ENCODE results near the gene KATNA1.
"Not testable (repeated sequence)": the region's sequence is repeated elsewhere in the genome, so short reads cannot be mapped to it uniquely, and the experiment has no call there.

Gene KATNA1

DNA sequence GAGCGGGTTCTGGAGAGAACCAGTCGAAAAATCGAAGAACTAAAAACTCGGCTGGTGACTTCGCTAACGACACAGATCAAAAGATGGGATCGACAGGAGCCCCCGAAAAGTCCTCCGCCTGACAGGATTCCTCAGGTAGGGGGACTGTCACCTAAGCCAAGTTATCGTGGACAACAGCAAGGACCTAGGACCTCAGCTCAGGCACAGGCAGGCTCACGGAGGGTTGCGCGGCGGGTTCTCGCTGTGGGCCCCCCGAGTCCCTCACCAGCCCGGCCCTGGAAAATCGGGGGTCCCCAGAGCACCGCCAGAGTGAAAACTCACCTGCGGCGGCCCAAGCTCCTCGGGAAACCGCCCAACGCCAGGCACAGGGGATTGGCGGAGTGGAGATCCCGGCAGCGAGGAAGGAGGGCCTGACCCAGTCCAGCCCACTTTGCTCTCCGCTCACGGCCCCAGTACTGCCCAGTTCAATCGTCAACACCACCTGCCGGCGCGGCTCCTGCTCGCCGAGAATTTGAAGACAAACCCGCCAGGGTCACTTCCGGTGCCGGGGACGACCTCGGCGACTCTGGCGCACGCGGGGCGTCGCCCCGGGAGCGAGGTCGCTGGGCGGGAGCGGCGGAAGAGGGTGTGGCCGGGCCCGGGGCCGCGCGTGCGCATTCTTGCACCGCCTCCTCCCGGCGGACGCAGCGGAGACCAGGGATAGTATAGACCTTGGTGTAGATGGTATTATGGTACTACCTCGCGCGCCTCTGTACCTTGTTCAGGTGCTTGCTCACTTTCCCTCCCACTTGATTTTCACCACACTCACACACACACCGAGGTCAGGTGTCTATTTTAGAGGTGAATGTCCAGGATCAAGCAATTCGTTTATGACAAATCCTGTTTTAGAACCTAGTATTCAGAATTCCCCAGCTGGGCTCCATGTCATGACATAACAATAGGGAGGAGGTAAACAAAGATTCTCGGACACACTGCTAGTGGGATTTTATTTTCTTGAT is at the start of gene KATNA1:
Gene KATNA1, minus strand, starts transcription at position 567 of the 998 bp plus-strand sequence. CDS start 10,167 bp downstream, outside the sequence.
- peak; percentile 63 for DNase-seq

DNA sequence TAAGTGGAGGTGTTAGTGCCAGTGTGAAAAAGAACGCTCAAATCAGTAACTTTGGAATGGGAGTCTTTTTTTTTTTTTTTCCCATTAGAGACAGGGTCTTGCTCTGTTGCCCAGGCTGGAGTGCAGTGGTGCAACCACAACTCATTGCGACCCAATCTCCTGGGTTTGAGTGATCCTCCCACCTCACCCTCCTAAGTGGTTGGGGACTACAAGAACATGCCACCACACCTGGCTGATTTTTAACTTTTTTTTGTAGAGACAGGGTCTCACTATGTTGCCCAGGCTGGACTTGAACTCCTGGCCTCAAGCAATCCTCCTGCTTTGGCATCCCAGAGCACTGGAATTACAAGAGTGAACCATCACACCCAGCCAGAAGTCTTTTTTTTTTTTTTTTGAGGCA is 49.7 kb upstream of the KATNA1 start:
- no peak for DNase-seq

DNA sequence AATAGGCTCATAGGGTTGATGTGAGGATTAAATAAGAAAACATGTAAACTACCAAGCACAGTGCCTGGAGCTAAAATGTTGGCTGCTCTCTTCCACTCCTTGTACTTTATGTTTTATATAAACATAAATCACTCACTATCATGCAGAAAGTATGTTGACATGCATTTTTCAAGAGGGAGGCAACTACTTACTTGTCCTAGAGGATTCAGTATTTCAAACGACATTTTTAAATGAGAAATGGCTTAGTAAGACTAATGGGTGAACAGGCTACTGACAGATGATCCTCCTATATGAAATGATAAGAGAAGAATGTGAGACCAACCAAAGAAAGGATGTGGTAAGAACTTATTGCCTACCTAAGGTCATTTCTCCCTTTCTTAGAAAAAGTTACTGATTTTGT is 48.4 kb upstream of the KATNA1 start:
- DNase-seq: no peak

DNA sequence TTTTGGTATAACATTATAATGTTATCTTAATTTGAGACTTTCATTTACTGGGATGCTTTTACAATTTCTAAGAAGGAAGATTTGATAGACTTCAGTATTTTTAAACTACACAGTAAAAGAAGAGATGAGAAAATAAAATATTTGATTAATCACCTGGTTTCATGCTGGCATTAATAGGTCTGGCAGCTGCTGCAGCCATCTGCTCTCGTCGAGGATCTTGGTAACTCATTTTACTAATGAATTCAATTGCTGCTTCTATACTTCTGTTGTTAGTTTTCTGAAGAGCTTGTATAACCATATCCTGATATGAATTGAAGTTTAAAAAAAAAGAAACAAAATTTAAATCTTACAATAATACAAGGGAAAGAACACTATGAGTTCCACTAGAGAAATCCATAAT is 46.4 kb upstream of the KATNA1 start:
- DNase-seq: no peak

DNA sequence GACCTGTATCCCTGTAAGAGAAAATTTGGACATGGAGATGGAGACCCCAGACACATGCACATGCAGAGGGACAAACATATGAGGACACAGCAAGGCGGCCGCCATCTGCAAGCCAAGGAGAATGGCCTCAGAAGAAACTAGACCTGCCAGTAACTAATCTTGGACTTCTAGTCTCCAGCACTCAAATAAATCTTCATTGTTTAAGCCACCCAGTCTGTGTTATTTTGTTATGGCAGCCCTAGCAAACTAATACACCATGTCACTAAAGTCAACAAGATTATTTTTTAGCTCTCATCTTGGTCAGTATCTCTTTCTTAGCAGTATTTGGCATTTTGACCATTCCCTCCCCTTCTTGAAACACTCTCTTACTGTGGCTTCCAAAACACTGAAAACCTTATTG is 42.7 kb upstream of the KATNA1 start:
- DNase-seq: no peak

DNA sequence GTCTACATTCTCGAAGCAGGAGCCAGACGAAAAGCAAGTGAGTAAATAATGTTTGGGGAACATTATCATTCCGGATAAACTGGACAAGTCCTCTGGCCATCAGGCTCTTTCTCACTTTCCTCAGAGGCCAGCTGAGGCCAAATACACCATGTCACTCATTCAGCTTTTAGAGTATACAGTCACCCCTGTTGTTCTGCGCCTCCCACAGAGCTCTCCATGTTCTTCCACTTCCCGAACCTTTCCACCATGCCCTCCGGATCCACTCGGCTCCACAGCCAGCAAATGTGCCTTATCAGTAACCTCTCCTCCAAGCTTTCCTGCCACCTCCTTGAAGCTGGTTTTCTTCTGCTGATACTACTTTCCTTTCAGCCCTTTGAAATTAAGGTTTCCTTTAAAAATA is 37.7 kb upstream of the KATNA1 start:
- DNase-seq: no peak

DNA sequence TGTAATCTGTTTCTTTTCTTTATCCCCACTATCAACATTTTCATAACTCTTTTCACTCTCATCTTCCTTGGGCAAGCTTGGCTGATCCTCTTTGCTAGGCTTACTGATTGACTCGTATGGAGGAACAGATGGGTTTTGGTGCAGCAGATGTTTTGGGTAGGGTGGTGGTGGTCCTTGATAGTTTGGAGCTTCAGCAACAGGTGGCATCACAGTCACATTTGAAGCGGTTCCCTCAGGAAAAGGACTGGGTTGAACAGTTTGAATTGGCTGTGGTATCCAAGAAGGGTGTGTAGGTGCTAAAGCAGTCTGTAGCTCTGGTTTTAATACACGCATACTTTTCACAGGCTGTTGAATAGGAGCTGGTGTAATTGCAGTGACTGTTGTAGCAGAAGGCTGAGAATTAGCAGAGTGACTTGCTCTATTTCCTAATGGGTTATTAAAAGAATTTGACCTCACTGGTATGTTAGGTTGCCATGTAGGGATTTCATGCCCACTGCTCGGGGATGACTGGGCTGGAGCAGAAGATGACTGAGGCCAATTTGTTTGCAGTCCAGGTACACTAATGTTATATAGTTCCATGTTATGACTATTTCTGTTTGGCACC is 34.8 kb upstream of the KATNA1 start:
- DNase-seq: no peak

DNA sequence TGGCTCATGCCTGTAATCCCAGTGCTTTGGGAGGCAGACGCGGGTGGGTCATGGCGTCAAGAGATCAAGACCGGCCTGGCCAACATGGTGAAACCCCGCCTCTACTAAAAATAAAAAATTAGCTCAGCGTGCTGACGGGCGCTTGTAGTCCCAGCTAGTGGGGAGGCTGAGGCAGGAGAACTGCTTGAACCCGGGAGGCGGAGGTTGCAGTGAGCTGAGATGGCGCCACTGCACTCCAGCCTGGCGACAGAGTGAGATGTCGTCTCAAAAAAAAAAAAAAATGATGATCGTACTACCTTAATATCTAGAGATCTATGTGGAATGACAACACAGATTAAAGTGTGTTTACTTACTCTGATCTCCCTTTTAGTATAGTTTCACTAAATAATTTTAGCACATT is 33.3 kb upstream of the KATNA1 start:
- not testable (repeated sequence) for DNase-seq

DNA sequence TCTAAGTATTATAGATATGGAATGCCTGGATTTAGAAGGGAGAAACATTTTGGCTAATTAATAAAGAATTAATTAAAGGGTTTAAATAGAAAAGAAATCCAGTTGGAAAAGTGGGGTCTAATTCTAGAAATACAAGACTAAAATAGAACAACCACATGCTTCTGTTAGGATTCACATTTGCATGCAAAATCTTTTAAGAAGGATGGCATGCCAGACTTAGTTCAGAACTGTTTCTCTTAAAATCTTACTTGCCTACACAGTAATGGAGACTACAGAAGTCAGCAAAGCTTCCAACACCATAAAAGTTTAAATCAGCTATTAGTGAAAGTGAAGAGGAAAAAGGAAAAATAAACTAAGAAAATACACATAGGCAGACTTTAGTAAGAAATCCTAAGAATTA is 32.7 kb upstream of the KATNA1 start:
- no peak for DNase-seq

DNA sequence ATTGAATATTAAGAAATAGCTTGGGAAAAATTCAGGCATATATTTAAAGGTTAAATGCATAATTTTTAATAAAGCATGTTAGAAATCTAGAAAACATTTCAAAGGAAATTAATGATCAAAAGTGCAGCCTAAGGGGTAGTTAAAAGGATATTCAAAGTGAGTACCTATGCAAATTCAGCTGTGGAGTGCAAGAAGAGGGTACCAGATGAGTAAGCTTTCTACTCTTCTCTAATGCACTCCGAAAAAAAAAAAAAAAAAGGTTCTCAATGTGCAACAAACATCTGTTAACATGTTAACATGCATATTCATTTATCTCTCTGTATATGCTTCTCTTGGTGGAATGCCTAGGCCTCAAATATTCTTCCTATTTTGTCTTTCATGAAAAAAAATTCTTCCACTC is 32.0 kb upstream of the KATNA1 start:
- DNase-seq: no peak

DNA sequence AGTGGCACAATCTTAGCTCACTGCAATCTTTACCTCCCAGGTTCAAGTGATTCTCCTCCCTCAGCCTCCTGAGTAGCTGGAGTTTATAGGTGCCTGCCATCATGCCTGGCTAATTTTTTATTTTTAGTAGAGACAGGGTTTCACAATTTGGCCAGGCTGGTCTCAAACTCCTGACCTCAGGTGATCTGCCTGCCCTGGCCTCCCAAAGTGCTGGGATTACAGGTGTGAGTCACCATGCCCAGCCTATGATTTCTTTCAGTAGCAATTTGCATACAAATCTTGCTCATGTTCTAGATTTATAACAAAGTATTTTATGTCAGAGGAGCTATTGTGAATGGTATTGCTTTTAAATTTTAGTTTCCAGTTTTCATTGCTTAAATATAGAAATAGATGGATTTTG is 23.8 kb upstream of the KATNA1 start:
- not testable (repeated sequence) for DNase-seq

DNA sequence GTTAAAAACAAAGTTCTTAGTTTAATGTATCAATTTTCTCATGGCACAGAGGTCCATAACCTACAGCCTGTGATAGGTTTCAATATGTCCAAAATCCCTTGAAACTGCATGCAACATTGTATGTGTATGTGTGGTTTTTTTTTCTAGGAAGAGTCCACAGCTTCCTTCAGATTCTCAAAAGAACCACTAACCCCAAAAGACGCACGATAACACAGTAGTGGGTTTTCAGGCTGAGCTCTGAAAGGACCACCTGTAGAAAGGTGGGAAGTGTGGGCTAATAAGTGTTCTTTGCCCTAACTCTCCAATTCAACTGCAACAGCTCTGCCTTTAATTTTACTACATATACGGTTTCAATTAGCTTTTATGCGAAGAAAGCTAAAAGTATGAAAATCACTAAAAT is 11.5 kb upstream of the KATNA1 start:
- DNase-seq: no peak

DNA sequence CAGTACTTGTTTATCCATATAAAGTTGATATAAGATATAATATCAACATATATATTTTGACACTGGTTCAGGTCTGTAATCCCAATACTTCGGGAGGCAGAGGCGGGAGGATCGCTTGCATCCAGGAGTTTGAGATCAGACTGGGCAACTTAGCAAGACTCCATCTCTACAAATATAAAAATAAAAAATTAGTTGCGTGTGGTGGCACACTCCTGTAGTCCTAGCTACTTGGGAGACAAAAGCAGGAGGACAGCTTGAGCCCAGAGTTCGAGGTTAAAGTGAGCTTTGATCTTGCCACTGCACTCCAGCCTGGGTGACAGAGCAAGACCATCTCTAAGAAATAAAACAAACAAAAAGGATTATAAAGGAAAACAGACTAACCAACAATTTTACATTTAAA is 8.9 kb upstream of the KATNA1 start:
- no peak for DNase-seq

DNA sequence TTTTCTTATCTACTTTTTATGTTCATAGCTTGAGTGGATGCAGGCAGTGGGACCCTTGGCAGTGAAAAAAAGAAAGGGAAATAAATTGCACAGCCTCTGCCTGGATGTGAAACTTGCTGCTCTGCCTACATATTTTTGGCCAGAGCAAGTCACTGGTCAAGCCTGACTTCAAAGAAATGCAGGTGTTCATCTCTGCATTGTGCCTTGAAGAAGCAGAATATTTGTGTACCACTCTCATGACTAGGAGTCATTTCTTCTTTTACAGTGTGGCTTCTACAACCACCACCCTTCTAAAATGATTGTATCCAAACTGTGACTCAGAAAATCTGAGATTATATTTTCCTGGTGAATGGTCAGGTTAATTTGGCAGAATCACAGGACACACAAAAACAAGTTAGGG is 2.5 kb upstream of the KATNA1 start:
- DNase-seq: no peak

DNA sequence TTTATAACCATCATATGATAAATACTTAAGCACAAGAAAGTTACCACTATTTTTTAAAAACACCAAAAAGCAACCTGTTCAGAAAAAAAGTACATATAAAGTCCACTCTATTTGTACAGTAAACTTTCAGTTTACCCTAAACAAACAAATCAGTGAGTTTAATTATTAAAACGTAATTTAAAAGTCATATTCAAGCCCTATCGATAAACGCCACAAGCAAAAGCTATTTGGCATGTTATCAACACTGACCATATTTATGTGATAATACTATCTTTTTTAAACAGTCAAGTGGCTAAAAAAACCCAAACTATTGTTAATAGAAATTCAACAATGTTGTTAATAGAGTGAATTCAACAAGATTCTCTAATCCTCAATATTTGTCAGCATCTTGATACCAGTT is 1.9 kb downstream of the KATNA1 start:
- DNase-seq: no peak

DNA sequence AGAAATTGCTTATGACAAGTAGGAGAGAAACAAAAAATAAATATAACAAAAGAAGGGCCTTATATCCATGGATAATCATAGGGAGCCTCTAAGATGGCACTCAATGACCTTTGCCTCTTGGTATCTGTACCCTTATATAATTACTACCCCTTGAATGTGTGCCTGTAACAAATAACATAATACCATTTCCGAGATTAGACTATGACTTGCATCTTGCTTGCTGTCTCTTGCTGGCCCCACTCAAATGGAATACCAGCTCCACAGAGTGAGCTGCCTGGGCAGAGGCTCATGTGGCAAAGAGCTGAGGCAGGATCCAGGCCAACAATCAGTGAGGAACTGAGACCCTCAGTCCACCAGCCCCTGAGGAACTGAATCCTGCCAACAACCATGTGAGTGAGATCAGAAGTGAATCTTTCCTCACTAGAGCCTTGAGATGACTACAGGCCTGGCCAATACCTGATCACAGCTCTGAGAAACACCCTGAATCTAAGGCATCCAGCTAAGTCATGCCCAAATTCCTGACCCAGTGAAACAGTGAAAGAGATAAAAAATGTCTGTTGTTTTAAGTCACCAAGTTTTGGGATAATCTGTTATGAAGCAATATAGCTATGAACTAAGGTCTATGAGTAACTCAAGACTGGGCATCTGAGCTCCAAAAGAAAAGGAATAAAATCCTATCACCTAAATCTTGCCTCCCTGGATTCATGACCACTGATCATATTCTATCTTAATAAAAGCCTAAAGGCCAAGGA is 5.5 kb downstream of the KATNA1 start:
- DNase-seq: no peak

DNA sequence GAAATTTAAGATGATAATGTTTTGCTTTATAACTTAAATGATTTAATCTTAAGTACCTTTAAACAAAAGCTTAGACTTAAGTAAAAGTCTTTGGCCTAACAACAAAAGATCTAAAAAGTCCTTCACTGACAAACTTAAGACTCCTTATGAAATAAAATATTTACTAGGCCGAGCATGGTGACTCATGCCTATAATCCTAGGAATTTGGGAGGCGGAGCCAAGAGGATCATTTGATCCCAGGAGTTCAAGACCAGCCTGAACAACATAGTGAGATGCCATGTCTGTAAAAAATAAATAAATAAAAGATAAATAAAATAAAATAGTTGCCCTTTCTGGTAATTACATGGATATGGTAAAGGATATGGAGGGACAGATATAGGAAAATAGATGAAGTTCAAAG is 12.4 kb downstream of the KATNA1 start:
- no peak for DNase-seq

DNA sequence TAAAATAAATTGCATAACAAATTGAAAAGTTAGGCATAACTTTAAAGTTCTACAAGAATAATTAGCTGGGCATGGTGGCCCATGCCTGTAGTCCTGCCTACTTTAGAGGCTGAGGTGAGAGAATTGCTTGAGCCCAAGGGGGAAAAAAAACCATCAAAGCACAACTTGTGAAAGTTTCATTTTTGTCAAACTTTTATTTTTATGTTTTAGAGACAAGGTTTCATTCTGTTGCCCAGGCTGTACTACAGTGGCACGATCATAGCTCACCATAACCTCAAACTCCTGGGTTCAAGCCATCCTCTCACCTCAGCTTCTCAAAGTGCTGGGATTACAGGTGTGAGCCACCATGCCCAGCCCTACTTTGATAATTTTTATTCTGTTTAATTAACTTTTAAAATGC is 14.2 kb downstream of the KATNA1 start:
- no peak for DNase-seq

DNA sequence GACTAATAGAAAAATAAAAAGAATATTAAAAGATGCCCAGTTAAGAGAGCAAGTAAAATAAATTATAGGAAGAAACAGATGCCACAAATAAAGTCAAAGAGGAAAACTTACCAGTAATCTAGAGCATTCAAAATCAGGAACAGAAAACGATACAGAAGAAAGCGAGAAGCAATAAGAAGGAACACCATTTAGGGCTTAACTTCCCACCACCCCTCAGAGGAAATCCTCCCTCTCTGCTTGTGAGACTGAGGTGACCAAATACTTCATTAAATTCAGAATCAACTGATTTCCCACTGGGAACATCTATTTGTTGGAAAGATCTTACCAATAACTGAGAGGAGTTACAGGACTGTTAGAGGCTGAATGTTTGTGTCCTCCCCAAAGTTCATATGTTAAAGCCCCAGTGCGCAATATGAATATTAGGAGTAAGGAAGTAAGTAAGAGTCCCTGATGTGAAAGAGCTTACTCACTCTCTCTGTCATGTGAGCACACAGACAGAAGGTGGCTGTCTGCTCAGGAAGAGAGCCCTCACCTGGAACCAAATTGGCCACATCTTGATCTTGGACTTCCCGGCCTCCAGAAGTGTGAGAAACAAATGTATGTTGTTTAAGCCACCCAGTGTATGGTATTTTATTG is 19.5 kb downstream of the KATNA1 start:
- DNase-seq: no peak

DNA sequence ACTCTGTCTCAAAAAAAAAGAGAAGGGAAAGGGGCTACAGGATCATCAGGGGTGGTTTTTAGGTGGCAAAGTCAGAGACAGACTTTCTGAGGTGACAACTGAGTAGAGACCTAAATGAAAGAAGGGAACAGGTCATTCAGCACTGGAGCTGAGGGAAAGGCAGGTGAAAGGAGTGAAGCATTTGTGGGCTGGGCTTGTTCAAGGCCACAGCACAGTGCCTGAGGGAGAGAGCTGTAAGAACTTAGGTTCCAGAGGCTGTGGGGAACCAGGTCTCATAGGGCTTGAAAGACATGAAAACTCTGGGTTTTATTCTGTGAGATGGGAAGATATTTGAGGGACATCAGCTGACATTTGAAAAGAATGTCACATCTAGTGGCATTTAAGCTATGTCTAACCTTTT is 20.8 kb downstream of the KATNA1 start:
- DNase-seq: no peak

DNA sequence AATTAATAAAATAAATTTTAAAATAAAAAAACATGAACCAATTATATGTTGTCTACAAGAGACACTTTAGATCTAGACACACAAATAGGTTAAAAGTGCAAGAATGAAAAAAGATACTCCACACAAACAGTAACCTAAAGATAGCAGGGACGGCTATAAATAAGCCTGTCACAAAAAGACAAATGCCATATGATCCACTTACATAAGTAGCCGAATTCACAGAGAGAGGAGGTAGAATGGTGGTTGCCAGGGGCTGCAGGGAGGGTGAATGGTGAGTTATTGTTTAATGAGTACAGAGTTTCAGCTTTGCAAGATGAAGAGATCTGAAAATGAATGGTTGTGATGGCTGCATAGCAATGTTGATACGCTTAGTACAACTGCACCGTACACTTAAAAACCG is 32.7 kb downstream of the KATNA1 start:
- DNase-seq: no peak

DNA sequence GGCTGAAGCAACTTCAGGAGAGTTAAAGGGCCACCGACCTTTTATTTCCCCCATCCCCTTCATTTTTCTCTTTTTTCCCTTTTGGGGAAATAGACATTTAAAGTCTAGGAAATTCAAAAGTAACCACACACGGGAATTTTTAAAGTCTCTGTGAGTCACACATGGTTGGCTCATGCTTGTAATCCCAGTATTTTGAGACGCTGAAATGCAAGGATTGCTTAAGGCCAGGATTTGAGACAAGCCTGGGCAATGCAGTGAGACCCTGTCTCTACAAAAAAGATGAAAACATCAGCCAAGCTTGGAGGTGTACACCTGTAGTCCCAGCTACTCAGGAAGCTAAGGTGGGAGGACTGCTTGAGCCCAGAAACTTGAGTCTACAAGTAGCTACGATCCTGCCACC is 34.2 kb downstream of the KATNA1 start:
- DNase-seq: no peak

DNA sequence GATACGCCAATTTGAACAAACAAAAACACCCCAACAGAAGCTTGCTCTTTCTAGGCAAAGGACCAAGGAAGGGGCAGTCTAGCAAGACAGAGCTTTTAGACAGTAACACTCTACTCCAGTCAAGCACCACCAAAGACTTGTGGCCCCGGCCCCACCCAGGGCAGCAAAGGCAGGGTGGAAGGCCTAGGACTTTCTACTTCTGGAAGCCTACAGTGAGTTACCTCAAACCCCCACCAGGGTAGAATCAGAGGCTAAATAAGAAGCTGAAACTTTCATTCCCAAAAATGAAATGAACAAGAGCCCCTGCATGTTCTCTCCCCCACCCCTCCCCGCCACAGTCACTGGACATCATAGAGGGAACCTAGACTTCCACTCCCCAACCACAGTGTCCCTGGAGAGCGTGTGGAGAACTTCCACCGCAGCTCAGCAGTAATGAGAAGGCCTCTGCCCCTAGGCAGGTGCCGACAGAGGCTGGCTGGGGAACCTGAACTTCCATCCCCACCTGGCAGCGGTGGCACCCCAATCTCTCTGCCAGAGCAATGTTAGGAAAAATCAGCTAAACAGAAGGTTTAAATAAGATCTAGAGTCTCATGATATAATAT is 40.0 kb downstream of the KATNA1 start:
- DNase-seq: no peak

Measured in NCI-H1048 (cell line).